Hindlimb muscle (tissue), 1 donor: Measurements from ENCODE around the gene SYNJ2. TPM values are rescaled to one million over a fixed set of nuclear protein-coding genes. Genes with fewer than 3 reads are reported as not detected.

Experiments
- DNase-seq: peaks from one replicate; pipeline ENCODE4 v3.0.0-alpha.2; 2013
- polyA plus RNA-seq: library from polyadenylated mRNA; unstranded; fragments of 120-200 nt; gene quantifications from one replicate; pipeline ENCODE4 v1.2.1, GENCODE V29; 2013; ENCODE audit not compliant: insufficient read length

SYNJ2 gene
- polyA plus RNA-seq, 1 donor, result 9.8 TPM

- no peak for DNase-seq
Measured at GRCh38 chr6:158041788-158042187, 60.1 kb downstream of the SYNJ2 start.

DNA sequence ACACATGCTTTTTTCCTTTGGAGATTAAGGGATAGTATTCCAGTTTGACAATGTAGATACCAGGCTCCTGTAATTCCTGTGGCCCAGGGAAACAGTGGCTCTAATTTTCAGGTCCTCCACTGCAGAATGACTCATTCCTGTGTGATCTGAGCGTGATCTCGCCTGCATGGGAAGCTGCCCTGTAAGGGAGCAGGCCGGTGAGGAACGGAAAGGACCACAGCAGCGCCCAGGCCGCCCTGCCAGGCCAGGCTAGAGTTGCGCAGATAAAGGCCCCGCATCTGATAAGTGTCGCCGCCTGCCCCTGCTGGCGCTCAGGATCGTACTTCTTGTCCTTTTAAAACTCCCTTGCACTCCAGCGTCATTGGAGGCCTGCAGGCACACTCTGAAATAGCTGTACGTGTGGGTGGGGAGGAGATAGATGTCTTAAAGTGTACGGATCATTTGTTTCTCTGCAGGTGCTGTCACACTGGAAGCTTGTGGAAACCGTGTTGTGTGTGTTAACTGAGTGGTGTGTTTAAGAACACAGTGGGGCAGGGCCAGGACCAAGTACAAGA lies 60.7 kb downstream of the SYNJ2 start:
- no peak for DNase-seq

GRCh38 chr6:158043008-158043407 lies 61.3 kb downstream of the SYNJ2 start:
- no peak for DNase-seq

DNA sequence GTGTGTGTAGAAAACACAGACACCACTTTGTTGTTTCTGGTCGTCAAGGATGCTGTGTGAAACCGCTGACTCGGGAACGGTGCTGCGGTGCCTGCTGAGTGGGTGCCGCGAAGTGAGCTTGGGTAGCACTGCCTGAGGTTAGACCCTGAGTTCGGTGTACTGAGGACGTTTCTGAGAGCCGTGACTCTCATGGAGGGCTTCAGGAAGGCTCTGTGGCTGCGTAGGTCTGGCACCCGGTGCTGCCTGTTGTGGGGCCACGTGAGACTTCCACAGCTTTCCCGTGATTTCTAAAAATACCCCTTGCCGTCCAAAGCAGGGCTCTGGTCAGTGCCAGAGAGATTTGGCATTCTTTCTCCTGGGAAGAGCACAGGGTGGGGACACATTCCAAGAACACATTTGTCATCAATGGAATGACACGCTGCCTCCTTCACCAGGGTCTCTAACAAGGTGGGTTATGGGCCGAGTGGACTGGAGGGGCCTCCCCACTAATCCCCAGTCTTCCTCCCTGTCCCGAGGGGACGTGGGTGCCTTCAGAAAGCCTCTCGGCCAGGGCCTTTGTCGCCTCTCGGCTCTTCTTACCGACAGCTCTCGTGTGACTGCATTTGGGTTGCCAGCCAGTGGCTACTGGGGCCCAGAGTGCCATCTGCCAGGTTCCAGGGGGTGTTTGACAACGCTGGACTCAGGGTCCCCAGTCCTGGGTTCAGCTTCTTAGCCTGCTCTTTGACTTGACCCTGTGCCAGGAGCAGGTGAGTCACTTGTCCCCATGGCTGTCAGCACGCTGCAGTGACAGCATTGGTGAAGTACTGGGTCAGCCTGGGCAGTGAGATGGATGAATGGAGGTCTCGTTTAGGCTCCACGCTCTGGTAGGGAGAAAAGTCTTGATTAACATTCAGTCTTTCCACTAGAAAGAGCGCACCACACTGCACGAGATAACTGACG lies 62.2 kb downstream of the SYNJ2 start:
- no peak for DNase-seq

- no peak for DNase-seq
Measured at GRCh38 chr6:158044525-158044888, 62.8 kb downstream of the SYNJ2 start.

GRCh38 chr6:158046201-158047126 lies 64.8 kb downstream of the SYNJ2 start:
- DNase-seq, result no peak

DNA sequence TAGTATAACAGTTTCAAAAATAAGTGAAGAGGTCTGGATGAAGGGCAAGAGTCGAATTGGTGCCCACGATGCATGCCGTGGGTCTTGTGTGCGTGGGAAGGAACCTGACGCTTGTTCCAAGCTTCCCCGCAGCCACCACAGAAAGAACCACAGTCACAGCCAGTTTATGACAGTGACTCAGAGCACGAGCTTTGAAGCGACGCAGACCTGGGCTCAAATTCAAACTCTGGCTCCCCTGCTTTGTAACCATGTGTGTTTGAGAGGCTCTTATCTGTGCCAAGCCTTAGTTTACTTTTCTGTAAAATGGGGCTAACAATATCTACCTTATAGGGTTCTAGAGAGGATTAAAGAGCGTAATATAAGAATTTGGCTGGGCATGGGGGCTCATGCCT lies 65.5 kb downstream of the SYNJ2 start:
- DNase-seq, result no peak

DNA sequence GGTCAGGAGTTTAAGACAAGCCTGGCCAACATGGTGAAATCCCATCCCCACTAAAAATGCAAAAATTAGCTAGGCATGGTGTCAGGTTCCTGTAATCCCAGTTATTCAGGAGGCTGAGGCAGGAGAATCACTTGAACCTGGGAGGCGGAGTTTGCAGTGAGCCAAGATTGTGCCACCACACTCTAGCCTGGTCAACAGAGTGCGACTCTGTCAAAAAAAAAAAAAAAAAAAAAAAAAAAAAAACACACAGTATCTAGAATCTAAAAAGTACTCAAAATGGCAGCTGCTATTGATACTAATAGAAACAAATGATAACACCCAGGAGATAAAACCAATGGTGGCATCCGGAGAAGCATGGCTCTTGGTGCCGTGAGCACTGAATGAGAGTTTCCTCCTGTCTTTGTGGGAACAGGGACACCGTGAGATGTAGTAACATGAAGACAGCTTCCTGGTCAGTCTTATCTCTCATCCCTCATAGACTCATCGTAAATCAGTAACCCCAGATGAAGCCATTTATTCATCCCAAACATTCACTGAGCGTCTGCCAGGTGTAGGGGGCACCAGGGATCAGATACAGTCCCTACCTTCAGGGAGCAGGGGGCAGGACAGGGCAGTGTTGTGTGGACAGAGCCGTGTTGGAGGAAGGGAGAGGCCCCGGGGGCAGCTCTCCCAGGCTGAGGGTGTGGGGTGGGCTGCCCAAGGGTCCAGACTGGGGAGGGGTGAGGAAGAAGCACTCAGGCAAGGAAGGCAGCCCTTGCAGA lies 66.1 kb downstream of the SYNJ2 start:
- DNase-seq, result no peak

DNA sequence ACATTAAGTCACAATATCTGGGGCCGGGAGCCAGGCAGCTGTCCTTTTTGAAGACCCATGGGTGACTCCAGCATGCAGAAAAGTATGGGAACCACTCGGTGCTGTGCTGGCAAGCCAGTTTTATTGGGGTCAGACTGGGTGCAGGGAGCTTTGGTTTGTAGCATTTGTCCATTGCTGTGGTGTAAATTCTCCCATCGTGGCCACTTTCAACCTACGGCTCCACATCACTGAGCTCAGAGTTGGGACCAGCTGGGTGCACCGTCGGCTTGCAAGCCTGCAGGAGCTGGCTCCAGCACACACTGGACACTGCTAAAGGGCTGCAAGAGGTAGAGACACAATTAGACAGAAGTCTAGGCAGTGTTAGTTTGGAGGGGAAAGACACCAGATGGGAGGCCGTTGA lies 66.9 kb downstream of the SYNJ2 start:
- DNase-seq, result no peak

GRCh38 chr6:158049055-158050028 lies 67.7 kb downstream of the SYNJ2 start:
- DNase-seq, result no peak

DNA sequence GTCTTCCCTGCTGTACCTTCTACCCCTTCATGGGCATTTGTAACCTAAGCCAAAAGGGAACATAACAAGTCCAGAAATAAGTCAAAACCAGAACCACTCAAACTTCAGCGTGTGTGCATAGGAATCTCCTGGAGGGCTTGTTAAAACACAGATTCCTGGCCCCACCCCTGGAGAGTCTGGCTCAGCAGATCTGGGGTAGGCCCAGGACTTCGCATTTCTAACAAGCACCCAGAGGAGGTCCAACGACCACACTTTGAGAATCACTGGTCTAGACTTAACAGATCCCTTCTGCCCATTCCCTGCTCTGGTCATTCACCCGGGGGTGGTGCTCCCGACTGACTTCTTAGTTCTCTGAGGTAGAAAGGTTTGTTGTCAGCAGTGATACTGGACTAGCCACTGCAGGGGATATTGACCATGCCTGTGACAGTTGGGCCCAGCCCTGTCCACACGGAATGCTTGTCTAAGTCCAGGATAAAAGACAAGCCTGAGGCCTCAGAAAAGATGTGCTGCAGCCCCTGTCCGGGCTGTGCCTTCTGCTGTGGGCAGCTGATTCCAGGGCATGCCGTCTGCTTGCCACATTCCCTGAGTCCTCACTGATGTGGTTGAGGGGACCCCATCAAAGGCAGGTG lies 68.6 kb downstream of the SYNJ2 start:
- no peak for DNase-seq

DNA sequence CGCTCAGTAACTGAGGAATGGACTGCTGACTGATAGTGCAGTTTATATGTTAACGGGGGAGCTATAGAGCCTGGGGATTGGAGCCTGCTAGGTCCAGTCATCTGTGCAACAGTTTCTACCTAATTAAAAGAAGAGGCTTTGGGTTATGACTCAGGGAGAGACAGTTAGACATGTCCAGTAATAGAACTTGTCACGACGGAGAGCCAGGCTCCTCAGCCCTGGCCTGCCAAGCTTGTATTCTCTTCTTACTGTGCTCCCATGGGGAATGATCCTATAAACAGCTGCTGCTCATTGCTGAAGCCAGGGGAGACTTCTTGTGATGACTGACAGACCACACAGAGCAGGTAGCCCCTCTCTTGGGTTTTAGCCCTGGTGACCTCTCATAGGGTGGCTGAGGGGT lies 69.3 kb downstream of the SYNJ2 start:
- no peak for DNase-seq

- no peak for DNase-seq
Measured at GRCh38 chr6:158051968-158052367, 70.3 kb downstream of the SYNJ2 start.

DNA sequence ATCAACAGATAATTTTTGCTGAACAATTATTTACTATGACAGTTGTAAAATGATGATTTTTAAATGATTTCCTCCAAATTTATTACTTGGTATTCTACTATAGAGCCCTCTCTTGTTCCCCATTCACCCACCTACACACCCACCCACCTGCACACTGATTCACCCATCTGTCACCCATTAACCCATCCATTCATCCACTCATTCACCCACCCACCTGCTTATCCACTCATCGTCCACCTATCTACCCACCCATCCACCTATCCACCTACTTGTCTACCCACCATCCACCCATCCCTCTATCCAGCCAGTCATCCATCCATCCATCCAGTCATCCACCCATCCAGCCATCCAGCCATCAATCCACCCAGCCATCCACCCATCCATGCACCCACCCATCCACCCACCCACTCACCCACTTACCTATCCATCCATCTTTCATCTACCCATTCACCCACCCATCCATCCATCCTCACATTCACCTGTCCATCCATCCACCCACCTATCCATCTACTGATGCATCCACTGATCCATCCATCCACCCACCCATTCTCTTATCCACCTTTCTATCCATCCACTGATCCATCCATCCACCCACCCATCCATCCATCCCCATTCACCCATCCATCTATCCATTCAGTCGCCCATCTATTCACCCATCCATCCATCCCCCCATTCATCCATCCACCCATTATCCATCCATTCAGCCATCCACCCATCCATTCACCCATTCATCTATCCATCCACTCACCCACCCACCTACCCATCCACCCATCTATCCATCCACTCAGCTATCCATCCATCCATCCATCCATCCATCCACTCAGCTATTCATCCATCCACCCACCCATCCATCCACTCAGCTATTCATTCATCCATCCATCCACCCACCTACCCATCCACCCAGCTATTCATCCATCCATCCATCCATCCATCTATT lies 72.0 kb downstream of the SYNJ2 start:
- no peak for DNase-seq

DNA sequence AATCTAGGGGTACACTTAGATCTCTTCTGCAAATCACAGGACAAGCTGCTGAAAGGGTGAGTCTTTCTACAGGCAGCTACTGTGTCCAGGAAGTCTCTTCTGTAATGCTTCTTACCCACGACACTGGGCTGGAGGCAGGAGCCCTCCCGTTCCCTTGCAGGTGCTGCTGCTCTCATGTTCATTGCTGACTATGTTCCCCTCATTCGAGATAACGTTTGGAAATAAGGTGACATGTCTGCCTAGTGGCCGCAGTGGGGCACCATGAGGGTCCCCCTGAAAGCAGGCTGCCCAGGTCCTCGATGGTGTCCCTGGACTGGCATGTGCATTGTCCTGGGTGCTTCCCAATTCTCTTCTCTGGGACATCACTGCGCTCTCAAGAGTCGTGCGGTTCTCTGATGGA lies 74.7 kb downstream of the SYNJ2 start:
- DNase-seq, result no peak

DNA sequence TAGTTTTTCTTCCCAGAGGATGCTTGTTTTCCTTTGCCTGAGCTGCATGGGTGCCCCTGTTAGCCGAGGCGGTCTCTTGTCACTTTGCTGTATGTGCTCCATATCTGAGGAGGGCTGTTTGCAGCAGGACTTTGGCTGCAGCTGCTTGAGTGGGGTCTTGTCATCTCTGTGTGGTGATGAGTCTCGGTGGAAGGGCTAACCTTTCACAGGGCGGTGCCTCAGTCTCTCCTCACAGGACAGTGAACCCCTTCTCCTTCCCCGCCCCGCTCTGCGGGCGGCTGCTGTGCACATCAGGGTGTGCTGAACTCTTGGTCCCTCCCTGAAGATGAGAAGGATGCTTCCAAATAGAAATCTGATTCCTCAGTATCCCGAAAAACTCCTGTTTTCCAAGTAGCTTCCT lies 75.1 kb downstream of the SYNJ2 start:
- no peak for DNase-seq

GRCh38 chr6:158057213-158057987 lies 75.7 kb downstream of the SYNJ2 start:
- no peak for DNase-seq

GRCh38 chr6:158058171-158058651 lies 76.5 kb downstream of the SYNJ2 start:
- no peak for DNase-seq

GRCh38 chr6:158059108-158059507 lies 77.4 kb downstream of the SYNJ2 start:
- DNase-seq, result no peak
